Lower lobe of right lung (tissue), 2 donors: Measurements from ENCODE around the gene COMP. TPM values are rescaled to one million over a fixed set of nuclear protein-coding genes. Genes with fewer than 3 reads are reported as not detected.
"Not testable (repeated sequence)": the region's sequence is repeated elsewhere in the genome, so short reads cannot be mapped to it uniquely, and the experiment has no call there.

Source experiments
- ATAC-seq, 2 donors: fragments of 200-7000 bp; cut with Tn5 transposase; one replicate each; pipeline ENCODE4 v1.9.1; 2020 to 2022; ENCODE audit warnings: mild to moderate bottlenecking in 2 of 2, moderate library complexity in 2 of 2
- DNase-seq: peaks from one replicate; pipeline ENCODE4 v3.0.0-alpha.2; 2020
- H3K27ac ChIP-seq: fragments of 200-600 bp; one replicate; pipeline ENCODE4 v1.8.0; 2022
- H3K27me3 ChIP-seq: fragments of 200-600 bp; one replicate; pipeline ENCODE4 v1.8.0; 2022; ENCODE audit warnings: low read depth
- H3K36me3 ChIP-seq: fragments of 200-600 bp; one replicate; pipeline ENCODE4 v1.8.0; 2022; ENCODE audit warnings: mild to moderate bottlenecking
- H3K4me1 ChIP-seq: fragments of 200-600 bp; one replicate; pipeline ENCODE4 v1.8.0; 2022
- H3K4me3 ChIP-seq: fragments of 200-600 bp; one replicate; pipeline ENCODE4 v1.8.0; 2022; ENCODE audit warnings: mild to moderate bottlenecking
- H3K9me3 ChIP-seq: fragments of 200-600 bp; one replicate; pipeline ENCODE4 v1.8.0; 2022
- intact Hi-C: fragments of 100-400 bp; cut with DNase I; formaldehyde crosslinking; loops from one replicate; pipeline ENCODE4 v1.11.0; 2022
- total RNA-seq: library from RNA; stranded (reverse); fragmentation: NEBNext Ultra II Directional; extraction: Animal tissue kit (Norgen Biotek cat#: 25700); gene quantifications from one replicate; pipeline ENCODE4 v1.2.1, GENCODE V29; 2021
- TF ChIP-seq, protein P1 (sequence below): fragments of 200-600 bp; IDR thresholded peaks from one replicate; pipeline ENCODE4 v1.8.0; 2022; ENCODE audit warnings: antibody characterized with exemption, mild to moderate bottlenecking
- donor health status: DM: no; HTN: yes; CAD: no; lungs with severe emphysema.

COMP gene
- total RNA-seq, 1 donor from 2014 or later: 2.3 TPM

DNA sequence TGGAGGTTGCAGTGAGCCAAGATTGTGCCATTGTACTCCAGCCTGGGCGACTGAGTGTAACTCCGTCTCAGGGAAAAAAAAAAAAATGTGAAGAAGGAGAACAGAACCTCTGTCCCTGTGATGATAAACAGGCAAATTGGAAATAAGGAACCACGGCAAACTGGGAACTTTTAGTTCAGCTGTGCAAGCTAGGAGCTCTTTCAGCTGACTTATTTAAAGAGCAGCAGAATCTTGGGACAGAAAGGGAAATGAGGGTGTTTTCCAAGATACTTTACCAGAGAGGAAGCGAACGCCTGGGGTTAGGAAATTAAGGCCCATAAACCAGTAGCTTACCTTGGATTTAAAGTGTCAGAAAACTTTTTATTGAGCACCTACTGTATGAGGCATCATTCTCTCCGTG lies 37.7 kb upstream of the COMP start:
- intact Hi-C loops: no loop called here
- ATAC-seq (no peak), DNase-seq (no peak)
- TF ChIP-seq, protein P1, sequence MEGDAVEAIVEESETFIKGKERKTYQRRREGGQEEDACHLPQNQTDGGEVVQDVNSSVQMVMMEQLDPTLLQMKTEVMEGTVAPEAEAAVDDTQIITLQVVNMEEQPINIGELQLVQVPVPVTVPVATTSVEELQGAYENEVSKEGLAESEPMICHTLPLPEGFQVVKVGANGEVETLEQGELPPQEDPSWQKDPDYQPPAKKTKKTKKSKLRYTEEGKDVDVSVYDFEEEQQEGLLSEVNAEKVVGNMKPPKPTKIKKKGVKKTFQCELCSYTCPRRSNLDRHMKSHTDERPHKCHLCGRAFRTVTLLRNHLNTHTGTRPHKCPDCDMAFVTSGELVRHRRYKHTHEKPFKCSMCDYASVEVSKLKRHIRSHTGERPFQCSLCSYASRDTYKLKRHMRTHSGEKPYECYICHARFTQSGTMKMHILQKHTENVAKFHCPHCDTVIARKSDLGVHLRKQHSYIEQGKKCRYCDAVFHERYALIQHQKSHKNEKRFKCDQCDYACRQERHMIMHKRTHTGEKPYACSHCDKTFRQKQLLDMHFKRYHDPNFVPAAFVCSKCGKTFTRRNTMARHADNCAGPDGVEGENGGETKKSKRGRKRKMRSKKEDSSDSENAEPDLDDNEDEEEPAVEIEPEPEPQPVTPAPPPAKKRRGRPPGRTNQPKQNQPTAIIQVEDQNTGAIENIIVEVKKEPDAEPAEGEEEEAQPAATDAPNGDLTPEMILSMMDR: no peak
- H3K36me3 ChIP-seq: no peaks in the 10 kb centered on the region
- H3K4me1 ChIP-seq: peaks cover 16% of the 10 kb centered on the region
- no peak overlapping the region for H3K27ac ChIP-seq
- no peaks in the 10 kb centered on the region for H3K27me3 ChIP-seq
- H3K9me3 ChIP-seq: no peaks in the 10 kb centered on the region
- no peak overlapping the region for H3K4me3 ChIP-seq

GRCh38 chr19:18817574-18817973 lies 26.5 kb upstream of the COMP start:
- Histone ChIP-seq H3K9me3 (no peaks in the 10 kb centered on the region), H3K4me3 (no peak overlapping the region), H3K27me3 (peaks cover 4% of the 10 kb centered on the region), H3K27ac (no peak overlapping the region), H3K36me3 (no peaks in the 10 kb centered on the region), H3K4me1 (no peaks in the 10 kb centered on the region)
- no peak for ATAC-seq
- DNase-seq: no peak
- TF ChIP-seq, protein P1: no peak
- intact Hi-C loops: no loop called here

- ATAC-seq, H3K4me1 ChIP-seq, DNase-seq, H3K27me3 ChIP-seq, intact Hi-C loops, H3K36me3 ChIP-seq, H3K9me3 ChIP-seq, H3K4me3 ChIP-seq, H3K27ac ChIP-seq: not testable (repeated sequence)
These were observed 25.5 kb upstream of the COMP start for GRCh38 chr19:18816645-18817044.

- intact Hi-C loops: no loop called here
These were observed 24.6 kb upstream of the COMP start for GRCh38 chr19:18815673-18816072.

GRCh38 chr19:18814063-18814462 lies 23.0 kb upstream of the COMP start:
- TF ChIP-seq, protein P1: no peak
- DNase-seq (no peak), ATAC-seq (no peak)

More at GRCh38 chr19:18815673-18816072, 24.6 kb upstream of the COMP start:
- Histone ChIP-seq H3K27me3 (no peaks in the 10 kb centered on the region), H3K9me3 (no peaks in the 10 kb centered on the region), H3K36me3 (no peaks in the 10 kb centered on the region), H3K4me3 (no peak overlapping the region), H3K4me1 (no peaks in the 10 kb centered on the region), H3K27ac (no peak overlapping the region)
- DNase-seq (no peak), ATAC-seq (no peak)
- TF ChIP-seq, protein P1: no peak

DNA sequence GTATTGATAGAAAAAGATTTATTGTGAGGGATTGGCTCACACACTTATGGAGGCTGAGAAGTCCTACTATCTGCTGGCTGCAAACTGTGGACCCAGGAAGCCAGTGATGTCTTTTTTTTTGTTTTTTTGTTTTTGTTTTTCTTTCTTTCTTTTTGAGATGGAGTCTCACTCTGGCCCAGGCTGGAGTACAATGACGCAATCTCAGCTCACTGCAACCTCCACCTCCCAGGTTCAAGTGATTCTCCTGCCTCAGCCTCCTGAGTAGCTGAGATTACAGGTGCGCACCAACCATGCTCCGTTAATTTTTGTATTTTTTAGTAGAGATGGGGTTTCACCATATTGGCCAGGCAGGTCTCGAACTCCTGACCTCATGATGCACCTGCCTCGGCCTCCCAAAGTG lies 20.5 kb upstream of the COMP start:
- H3K27ac ChIP-seq, intact Hi-C loops, H3K9me3 ChIP-seq, ATAC-seq, H3K27me3 ChIP-seq, H3K4me1 ChIP-seq, DNase-seq, H3K4me3 ChIP-seq, H3K36me3 ChIP-seq: not testable (repeated sequence)

More at GRCh38 chr19:18814063-18814462, 23.0 kb upstream of the COMP start:
- intact Hi-C loops: no loop called here
- Histone ChIP-seq H3K9me3 (no peaks in the 10 kb centered on the region), H3K36me3 (no peaks in the 10 kb centered on the region), H3K4me3 (no peak overlapping the region), H3K27me3 (no peaks in the 10 kb centered on the region), H3K4me1 (peaks cover 3% of the 10 kb centered on the region), H3K27ac (no peak overlapping the region)
